ENCODE data around the gene PEF1. TPM values are rescaled to one million over a fixed set of nuclear protein-coding genes. Genes with fewer than 3 reads are reported as not detected.
A peak's percentile ranks its signal among the peaks of the same experiment; 100 is the strongest.

PEF1 gene
- total RNA-seq, 4 donors from 2014 or later, result 48.4 to 72.1 (median 61.9) TPM

- H3K4me1 ChIP-seq, result peaks cover 8 to 20% of the 10 kb centered on the region in 2 donors
Measured at GRCh38 chr1:31669786-31670592, 25.3 kb upstream of the PEF1 start.

GRCh38 chr1:31669433-31669785 is 24.7 kb upstream of the PEF1 start:
- no peaks in the 10 kb centered on the region for H3K36me3 ChIP-seq
- H3K9me3 ChIP-seq, result no peaks in the 10 kb centered on the region
- H3K4me3 ChIP-seq, result no peak overlapping the region
- intact Hi-C loops (cut with DNase I; ENCODE audit: low total_unique reads), result loop anchor here (5.0 kb wide), 1 partner anchor 118 kb away; no protein-coding TSS in a partner anchor
- H3K27me3 ChIP-seq, result no peaks in the 10 kb centered on the region
- TF ChIP-seq POLR2A (IDR thresholded peaks at IDR 0.05) (no peak), CTCF (IDR thresholded peaks at IDR 0.05) (no peak)
- H3K27ac ChIP-seq, result peak overlapping the region; percentile 55 to 68
- H3K4me1 ChIP-seq, result peaks cover 8 to 20% of the 10 kb centered on the region in 2 donors
- no peak for DNase-seq

More at GRCh38 chr1:31669786-31670592, 25.3 kb upstream of the PEF1 start:
- DNase-seq, result peak; percentile 66 to 70
- H3K9me3 ChIP-seq, result no peaks in the 10 kb centered on the region
- peak overlapping the region; percentile 10 to 12 for H3K4me3 ChIP-seq
- H3K36me3 ChIP-seq, result no peaks in the 10 kb centered on the region
- peak in 2 of 4 experiments; percentile 6 to 40 for TF ChIP-seq CTCF (IDR thresholded peaks at IDR 0.05)
- TF ChIP-seq POLR2A (IDR thresholded peaks at IDR 0.05), result peak in 1 of 2 donors; percentile 21
- peak overlapping the region; percentile 55 to 68 for H3K27ac ChIP-seq
- H3K27me3 ChIP-seq, result no peaks in the 10 kb centered on the region
- intact Hi-C loops (cut with DNase I; ENCODE audit: low total_unique reads), result loop anchor here (5.0 kb wide), 1 partner anchor 117 kb away; no protein-coding TSS in a partner anchor

GRCh38 chr1:31668303-31668883 is 23.7 kb upstream of the PEF1 start:
- TF ChIP-seq CTCF (IDR thresholded peaks at IDR 0.05), result no peak
- no peaks in the 10 kb centered on the region for H3K36me3 ChIP-seq
- no peak overlapping the region for H3K27ac ChIP-seq
- no peaks in the 10 kb centered on the region for H3K27me3 ChIP-seq
- intact Hi-C loops (cut with DNase I; ENCODE audit: low total_unique reads), result loop anchor here (5.0 kb wide), 1 partner anchor 119 kb away; no protein-coding TSS in a partner anchor
- DNase-seq, result no peak
- H3K9me3 ChIP-seq, result no peaks in the 10 kb centered on the region
- no peak overlapping the region for H3K4me3 ChIP-seq
- peaks cover 8 to 20% of the 10 kb centered on the region in 2 donors for H3K4me1 ChIP-seq

GRCh38 chr1:31667065-31667785 is 22.5 kb upstream of the PEF1 start:
- peaks cover 8 to 20% of the 10 kb centered on the region in 2 donors for H3K4me1 ChIP-seq
- peak overlapping the region; percentile 10 to 47 for H3K27ac ChIP-seq
- no peaks in the 10 kb centered on the region for H3K27me3 ChIP-seq
- H3K9me3 ChIP-seq, result no peaks in the 10 kb centered on the region
- DNase-seq, result no peak
- TF ChIP-seq CTCF (IDR thresholded peaks at IDR 0.05) (no peak), POLR2A (IDR thresholded peaks at IDR 0.05) (no peak)
- no peak overlapping the region for H3K4me3 ChIP-seq
- intact Hi-C loops (cut with DNase I; ENCODE audit: low total_unique reads), result loop anchor here (5.0 kb wide), 1 partner anchor 120 kb away; no protein-coding TSS in a partner anchor
- no peaks in the 10 kb centered on the region for H3K36me3 ChIP-seq
